ENCODE measurements around the gene SRRM3.

DNA sequence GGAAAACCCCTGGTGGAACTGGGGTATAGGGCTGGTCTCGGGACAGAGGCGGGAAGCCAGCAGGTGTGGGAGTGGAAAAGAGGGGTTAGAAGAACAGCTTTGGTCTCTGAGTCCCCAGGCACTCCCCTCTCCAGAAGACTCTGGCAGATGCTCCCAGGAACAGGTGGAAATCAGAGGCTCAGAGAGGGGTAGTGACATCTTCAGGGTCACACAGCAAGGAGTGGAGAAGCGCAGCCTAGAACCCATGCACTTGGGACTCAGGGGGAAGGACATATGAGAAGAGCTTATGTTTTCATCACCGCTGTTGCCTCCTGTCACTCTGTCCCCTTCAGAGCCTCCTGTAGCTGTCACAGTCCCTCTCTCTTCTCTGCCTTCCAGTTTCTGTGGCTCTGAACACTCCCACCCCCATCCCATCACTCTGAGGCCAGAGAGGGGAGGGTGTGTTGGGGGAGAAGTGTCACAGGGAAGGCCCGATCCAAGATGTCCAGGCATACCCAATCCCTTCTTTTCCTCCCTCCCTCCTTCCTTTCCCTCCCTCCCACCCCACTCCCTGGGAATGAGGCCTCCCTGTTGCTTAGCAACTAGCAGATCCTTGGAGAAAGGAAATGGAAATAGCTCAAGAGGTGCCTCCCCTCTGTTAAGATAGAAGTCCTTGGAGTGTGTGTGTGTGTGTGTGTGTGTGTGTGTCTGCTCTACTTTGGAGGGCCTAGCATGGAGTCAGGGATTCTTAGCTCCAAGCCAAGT is 32.0 kb downstream of the SRRM3 start:
- TF ChIP-seq, protein P1, sequence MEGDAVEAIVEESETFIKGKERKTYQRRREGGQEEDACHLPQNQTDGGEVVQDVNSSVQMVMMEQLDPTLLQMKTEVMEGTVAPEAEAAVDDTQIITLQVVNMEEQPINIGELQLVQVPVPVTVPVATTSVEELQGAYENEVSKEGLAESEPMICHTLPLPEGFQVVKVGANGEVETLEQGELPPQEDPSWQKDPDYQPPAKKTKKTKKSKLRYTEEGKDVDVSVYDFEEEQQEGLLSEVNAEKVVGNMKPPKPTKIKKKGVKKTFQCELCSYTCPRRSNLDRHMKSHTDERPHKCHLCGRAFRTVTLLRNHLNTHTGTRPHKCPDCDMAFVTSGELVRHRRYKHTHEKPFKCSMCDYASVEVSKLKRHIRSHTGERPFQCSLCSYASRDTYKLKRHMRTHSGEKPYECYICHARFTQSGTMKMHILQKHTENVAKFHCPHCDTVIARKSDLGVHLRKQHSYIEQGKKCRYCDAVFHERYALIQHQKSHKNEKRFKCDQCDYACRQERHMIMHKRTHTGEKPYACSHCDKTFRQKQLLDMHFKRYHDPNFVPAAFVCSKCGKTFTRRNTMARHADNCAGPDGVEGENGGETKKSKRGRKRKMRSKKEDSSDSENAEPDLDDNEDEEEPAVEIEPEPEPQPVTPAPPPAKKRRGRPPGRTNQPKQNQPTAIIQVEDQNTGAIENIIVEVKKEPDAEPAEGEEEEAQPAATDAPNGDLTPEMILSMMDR (IDR thresholded peaks at IDR 0.05), result no peak
- TF ChIP-seq EP300 (IDR thresholded peaks at IDR 0.05), result no peak
- no peak for TF ChIP-seq POLR2A (IDR thresholded peaks at IDR 0.05)

All from tibial nerve (tissue), 4 donors.